Thyroid gland (tissue), 4 donors: Measurements from ENCODE around the gene FAM171A1. TPM values are rescaled to one million over a fixed set of nuclear protein-coding genes. Genes with fewer than 3 reads are reported as not detected.
"Not testable (repeated sequence)": the region's sequence is repeated elsewhere in the genome, so short reads cannot be mapped to it uniquely, and the experiment has no call there.

ENCODE experiments used
- DNase-seq, 2 donors: peaks; one replicate each; pipeline ENCODE4 v3.0.0-alpha.2; 2019
- H3K27ac ChIP-seq, 3 donors: fragments of 200-600 bp; sonication (generic); 1 replicate in 2 of 3; 2 replicates in 1 of 3; pipeline ENCODE4 v1.5.1; 2016 to 2019; ENCODE audit warnings: mild to moderate bottlenecking in 1 of 3, moderate library complexity in 1 of 3
- H3K27me3 ChIP-seq: fragments of 200-600 bp; sonication (generic); one replicate; pipeline ENCODE4 v1.5.1; 2019
- H3K36me3 ChIP-seq, 2 donors: fragments of 200-600 bp; sonication (generic); one replicate each; pipeline ENCODE4 v1.5.1; 2016 to 2019
- H3K4me1 ChIP-seq, 2 donors: fragments of 200-600 bp; sonication (generic); one replicate each; pipeline ENCODE4 v1.5.1; 2017 to 2019
- H3K4me3 ChIP-seq, 3 donors: fragments of 200-600 bp; sonication (generic); replicated peaks in 1 of 3; 1 replicate in 2 of 3; 2 replicates in 1 of 3; pipeline ENCODE4 v1.5.1; 2016; ENCODE audit warnings: mild to moderate bottlenecking in 1 of 3
- H3K9me3 ChIP-seq: fragments of 200-600 bp; sonication (generic); one replicate; pipeline ENCODE4 v1.5.1; 2017
- CTCF ChIP-seq, 6 experiments: fragments of 200-600 bp in 3 of 6; fragments of 450-650 bp in 3 of 6; sonication (generic) in 3 of 6; IDR thresholded peaks; one replicate each; pipeline ENCODE4 v1.5.1; 2016 to 2019; ENCODE audit warnings: antibody characterized with exemption in 6 of 6, mild to moderate bottlenecking in 2 of 6, inconsistent platforms in 1 of 6, moderate library complexity in 1 of 6
- POLR2A ChIP-seq, 2 donors: fragments of 450-650 bp; IDR thresholded peaks; one replicate each; pipeline ENCODE4 v1.6.1; 2017; ENCODE audit warnings: antibody characterized with exemption in 2 of 2, mild to moderate bottlenecking in 2 of 2, moderate library complexity in 1 of 2
- WGBS, 2 donors: methylation state at CpG; one replicate each; pipeline ENCODE4 v1.1.5; 2017; 5-methylcytosine and 5-hydroxymethylcytosine counted together
- intact Hi-C: fragments of 100-400 bp; cut with DNase I; formaldehyde crosslinking; loops from one replicate; pipeline ENCODE4 v1.15.1; 2023
- total RNA-seq, 4 donors: library from RNA; depleted of rRNA; stranded (reverse); fragments of >200 nt; gene quantifications; one replicate each; pipeline ENCODE4 v1.2.3, GENCODE V29; 2016

FAM171A1 gene
- total RNA-seq, 4 donors from 2014 or later, result 10.2 to 14.9 (median 13.3) TPM

GRCh38 chr10:15344876-15345285, 26.2 kb downstream of the FAM171A1 start:
- WGBS, 2 donors, result 77 to 83% methylated on average over 8 of the region's 8 CpGs
- Histone ChIP-seq H3K4me1 (peaks cover 0 to 5% of the 10 kb centered on the region in 2 donors), H3K27ac (no peak overlapping the region), H3K27me3 (no peaks in the 10 kb centered on the region), H3K9me3 (no peaks in the 10 kb centered on the region), H3K4me3 (no peak overlapping the region), H3K36me3 (no peaks in the 10 kb centered on the region)
- no peak for DNase-seq
- TF ChIP-seq CTCF (IDR thresholded peaks at IDR 0.05) (no peak), POLR2A (IDR thresholded peaks at IDR 0.05) (no peak)
- intact Hi-C loops, result no loop called here

GRCh38 chr10:15344256-15344875, 26.7 kb downstream of the FAM171A1 start:
- Histone ChIP-seq H3K36me3 (no peaks in the 10 kb centered on the region), H3K9me3 (no peaks in the 10 kb centered on the region), H3K4me1 (peaks cover 0 to 5% of the 10 kb centered on the region in 2 donors), H3K27me3 (no peaks in the 10 kb centered on the region), H3K4me3 (no peak overlapping the region), H3K27ac (no peak overlapping the region)
- DNase-seq, result no peak
- intact Hi-C loops, result no loop called here
- TF ChIP-seq CTCF (IDR thresholded peaks at IDR 0.05) (no peak), POLR2A (IDR thresholded peaks at IDR 0.05) (no peak)
- WGBS, 2 donors, result 93 to 94% methylated on average over 4 of the region's 4 CpGs

- WGBS, 2 donors, result 94% methylated on average over 3 of the region's 3 CpGs
- H3K4me3 ChIP-seq, result no peak overlapping the region
- no peaks in the 10 kb centered on the region for H3K36me3 ChIP-seq
- H3K4me1 ChIP-seq, result peaks cover 0 to 5% of the 10 kb centered on the region in 2 donors
- intact Hi-C loops, result no loop called here
- no peaks in the 10 kb centered on the region for H3K9me3 ChIP-seq
- no peak overlapping the region for H3K27ac ChIP-seq
- H3K27me3 ChIP-seq, result no peaks in the 10 kb centered on the region
- DNase-seq, result no peak
- TF ChIP-seq POLR2A (IDR thresholded peaks at IDR 0.05) (no peak), CTCF (IDR thresholded peaks at IDR 0.05) (no peak)
These were observed 28.1 kb downstream of the FAM171A1 start for GRCh38 chr10:15342970-15343369.

GRCh38 chr10:15341502-15342128, 29.5 kb downstream of the FAM171A1 start:
- Histone ChIP-seq H3K27ac (no peak overlapping the region), H3K36me3 (no peaks in the 10 kb centered on the region), H3K4me3 (no peak overlapping the region), H3K27me3 (no peaks in the 10 kb centered on the region), H3K4me1 (no peaks in the 10 kb centered on the region), H3K9me3 (no peaks in the 10 kb centered on the region)
- DNase-seq, result no peak
- intact Hi-C loops, result no loop called here
- no peak for TF ChIP-seq CTCF (IDR thresholded peaks at IDR 0.05)
- no peak for TF ChIP-seq POLR2A (IDR thresholded peaks at IDR 0.05)
- 82 to 89% methylated on average over 4 to 7 of the region's 7 CpGs for WGBS, 2 donors

- intact Hi-C loops, result no loop called here
- no peaks in the 10 kb centered on the region for H3K4me1 ChIP-seq
- no peaks in the 10 kb centered on the region for H3K36me3 ChIP-seq
- H3K27me3 ChIP-seq, result no peaks in the 10 kb centered on the region
- WGBS, 2 donors, result 90 to 100% methylated on average over 2 of the region's 2 CpGs
- H3K27ac ChIP-seq, result no peak overlapping the region
- no peak for TF ChIP-seq CTCF (IDR thresholded peaks at IDR 0.05)
- no peak for TF ChIP-seq POLR2A (IDR thresholded peaks at IDR 0.05)
- no peak overlapping the region for H3K4me3 ChIP-seq
- DNase-seq, result no peak
- no peaks in the 10 kb centered on the region for H3K9me3 ChIP-seq
These were observed 31.2 kb downstream of the FAM171A1 start for GRCh38 chr10:15339892-15340291.

- intact Hi-C loops, result not testable (repeated sequence)
These were observed 33.6 kb downstream of the FAM171A1 start for GRCh38 chr10:15337441-15337923.

More at GRCh38 chr10:15337441-15337923, 33.6 kb downstream of the FAM171A1 start:
- H3K4me1 ChIP-seq, H3K9me3 ChIP-seq, H3K27me3 ChIP-seq, H3K36me3 ChIP-seq, H3K4me3 ChIP-seq, DNase-seq, H3K27ac ChIP-seq: not testable (repeated sequence)
- WGBS, 2 donors, result 95% methylated on average over 24 of the region's 24 CpGs
